DOHH2 (cell line): ENCODE data around the gene TMEM255B.

Source experiments
- EZH2phosphoT487 ChIP-seq: fragments of 200-600 bp; sonication (generic); IDR thresholded peaks from 2 replicates; pipeline ENCODE4 v1.6.1; 2017; ENCODE audit warnings: borderline replicate concordance, mild to moderate bottlenecking, antibody characterized with exemption, low read length, moderate library complexity, mixed read lengths
- TF ChIP-seq, protein P1 (sequence below): fragments of 200-600 bp; sonication (generic); IDR thresholded peaks from one replicate; pipeline ENCODE4 v1.5.1; 2014; ENCODE audit warnings: antibody characterized with exemption, mild to moderate bottlenecking, low read depth, low read length; ENCODE audit not compliant: poor library complexity, severe bottlenecking

DNA sequence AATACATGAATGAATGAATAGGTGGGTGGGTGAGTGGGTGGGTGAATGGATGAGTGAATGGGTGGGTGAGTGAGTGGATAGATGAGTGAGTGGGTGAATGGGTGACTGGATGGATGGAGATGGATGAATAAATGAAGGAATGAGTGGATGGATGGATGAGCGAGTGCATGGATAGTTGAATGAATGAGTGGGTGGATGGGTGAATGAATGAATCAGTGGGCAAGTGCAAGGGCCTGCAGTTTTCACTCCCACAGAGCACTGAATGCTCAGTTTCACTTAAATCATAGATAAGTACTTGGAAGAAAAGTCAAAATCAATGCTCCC lies 92.4 kb downstream of the TMEM255B start:
- TF ChIP-seq, protein P1, sequence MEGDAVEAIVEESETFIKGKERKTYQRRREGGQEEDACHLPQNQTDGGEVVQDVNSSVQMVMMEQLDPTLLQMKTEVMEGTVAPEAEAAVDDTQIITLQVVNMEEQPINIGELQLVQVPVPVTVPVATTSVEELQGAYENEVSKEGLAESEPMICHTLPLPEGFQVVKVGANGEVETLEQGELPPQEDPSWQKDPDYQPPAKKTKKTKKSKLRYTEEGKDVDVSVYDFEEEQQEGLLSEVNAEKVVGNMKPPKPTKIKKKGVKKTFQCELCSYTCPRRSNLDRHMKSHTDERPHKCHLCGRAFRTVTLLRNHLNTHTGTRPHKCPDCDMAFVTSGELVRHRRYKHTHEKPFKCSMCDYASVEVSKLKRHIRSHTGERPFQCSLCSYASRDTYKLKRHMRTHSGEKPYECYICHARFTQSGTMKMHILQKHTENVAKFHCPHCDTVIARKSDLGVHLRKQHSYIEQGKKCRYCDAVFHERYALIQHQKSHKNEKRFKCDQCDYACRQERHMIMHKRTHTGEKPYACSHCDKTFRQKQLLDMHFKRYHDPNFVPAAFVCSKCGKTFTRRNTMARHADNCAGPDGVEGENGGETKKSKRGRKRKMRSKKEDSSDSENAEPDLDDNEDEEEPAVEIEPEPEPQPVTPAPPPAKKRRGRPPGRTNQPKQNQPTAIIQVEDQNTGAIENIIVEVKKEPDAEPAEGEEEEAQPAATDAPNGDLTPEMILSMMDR = no peak
- TF ChIP-seq EZH2phosphoT487 = no peak
